Erythroblast (primary cell): ENCODE data around the gene BDH2.

Source experiments
- GATA1 ChIP-seq: IDR thresholded peaks from 2 replicates; pipeline ENCODE4 v1.6.1; 2011; ENCODE audit warnings: low read depth, mild to moderate bottlenecking, control low read depth, low read length, moderate library complexity
- POLR2A ChIP-seq: IDR thresholded peaks from 2 replicates; pipeline ENCODE4 v1.6.1; 2011; ENCODE audit warnings: mild to moderate bottlenecking, low read length

GRCh38 chr4:103076747-103077347 is 22.8 kb downstream of the BDH2 start, which contains the start of gene SLC9B2:
- TF ChIP-seq POLR2A: peak; percentile 32
- no peak for TF ChIP-seq GATA1
